Inflammatory macrophage (primary cell): ENCODE results near the gene ZRANB3.

Source experiments
- DNase-seq, 2 donors: peaks; one replicate each; pipeline ENCODE4 v3.0.0-alpha.2; 2020 to 2022

Gene ZRANB3

DNA sequence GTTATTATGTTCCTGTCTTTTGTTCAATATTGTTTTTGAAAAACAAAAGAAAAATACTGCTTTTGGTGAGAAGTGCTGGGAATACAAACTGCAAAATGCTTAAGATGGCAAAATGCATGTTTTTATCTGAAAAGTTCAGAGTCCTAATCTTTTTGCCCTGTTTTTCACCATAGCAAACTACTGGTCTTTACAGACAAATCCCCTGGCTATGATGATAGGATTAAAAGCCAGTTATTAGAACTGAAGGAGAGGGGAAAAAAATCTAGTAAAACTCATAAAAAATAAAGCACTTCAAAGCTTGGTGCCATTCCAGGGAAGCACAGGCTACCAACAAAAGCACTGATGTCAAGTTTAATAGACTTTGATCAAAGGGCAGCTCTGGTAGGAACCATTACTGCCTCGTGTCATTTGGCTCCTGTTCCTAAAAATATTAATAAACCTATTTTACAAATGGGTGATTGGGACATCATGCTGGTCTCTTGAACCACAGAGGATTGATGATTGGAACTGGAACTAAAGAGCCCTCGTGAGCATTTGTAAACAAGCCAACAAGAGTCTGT, 284.2 kb downstream of the ZRANB3 start:
- no peak for DNase-seq

DNA sequence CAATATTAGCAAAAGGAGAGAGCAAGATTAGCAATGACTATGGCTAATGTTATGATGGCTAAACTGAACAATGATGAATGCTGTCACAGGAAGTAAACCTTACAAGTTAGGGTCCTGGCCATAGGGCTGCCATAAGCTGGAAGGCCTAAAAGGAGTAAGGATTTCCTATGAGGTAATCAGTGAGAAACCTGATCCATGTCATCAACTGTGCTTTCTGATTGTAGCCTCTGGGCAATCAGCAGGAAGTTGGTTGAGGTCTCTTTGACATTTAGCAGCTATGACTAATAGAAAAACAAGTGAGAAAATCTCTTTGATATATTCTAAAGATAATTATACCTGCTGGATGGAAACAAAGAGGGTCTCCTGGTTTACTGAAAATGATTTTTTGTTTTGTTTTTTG, 285.9 kb downstream of the ZRANB3 start:
- no peak for DNase-seq

GRCh38 chr2:135238651-135239050, 292.4 kb downstream of the ZRANB3 start:
- DNase-seq = no peak

- no peak for DNase-seq
Observed at GRCh38 chr2:135230150-135230549, 300.9 kb downstream of the ZRANB3 start.

- no peak for DNase-seq
Observed at GRCh38 chr2:135227386-135227785, 303.6 kb downstream of the ZRANB3 start.

- no peak for DNase-seq
Observed at GRCh38 chr2:135226961-135227360, 304.1 kb downstream of the ZRANB3 start.

- no peak for DNase-seq
Observed at GRCh38 chr2:135225781-135226180, 305.2 kb downstream of the ZRANB3 start.

GRCh38 chr2:135219226-135219625, 311.8 kb downstream of the ZRANB3 start:
- no peak for DNase-seq

GRCh38 chr2:135218426-135218825, 312.6 kb downstream of the ZRANB3 start:
- no peak for DNase-seq

DNA sequence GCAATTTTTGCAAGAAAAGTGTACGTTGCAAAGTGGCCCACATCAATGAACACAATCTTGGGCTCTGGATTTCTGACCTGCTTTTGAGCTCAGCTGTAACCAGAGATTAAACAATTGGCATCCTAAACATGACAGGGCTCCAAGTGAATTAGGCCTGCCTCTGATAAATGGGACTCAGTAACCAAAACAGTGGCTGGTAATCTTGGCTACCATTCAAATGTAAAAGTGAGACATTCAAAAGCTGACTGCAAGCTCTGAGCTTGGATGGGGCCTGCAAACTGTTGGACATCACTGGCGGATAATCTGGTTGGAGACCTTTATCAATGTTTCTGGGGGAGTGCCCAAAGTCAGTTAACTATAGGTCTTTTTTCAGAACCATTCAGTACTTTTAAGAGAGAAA, 318.3 kb downstream of the ZRANB3 start:
- no peak for DNase-seq

DNA sequence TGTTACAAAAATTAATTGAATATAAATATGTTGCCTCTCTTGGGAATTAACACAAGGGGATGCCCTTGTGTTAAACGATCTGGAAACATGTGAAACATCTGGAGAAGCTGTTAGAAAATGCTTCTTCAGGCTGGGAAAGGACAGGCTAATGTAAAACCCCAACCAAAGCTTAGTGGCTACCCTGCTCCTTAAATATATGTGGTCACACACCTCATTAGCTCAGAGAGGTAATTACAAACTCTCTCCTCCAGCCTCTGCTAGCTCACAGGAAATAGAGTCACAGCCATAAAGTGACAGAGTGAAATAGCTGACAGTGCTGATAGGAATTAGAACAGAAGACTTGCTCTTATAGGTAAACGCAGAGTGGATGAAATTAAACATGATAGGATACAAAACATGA, 323.0 kb downstream of the ZRANB3 start:
- DNase-seq = no peak

- DNase-seq = no peak
Observed at GRCh38 chr2:135203944-135204343, 327.1 kb downstream of the ZRANB3 start.

GRCh38 chr2:135202751-135203150, 328.3 kb downstream of the ZRANB3 start:
- DNase-seq = no peak

GRCh38 chr2:135198481-135198880, 332.5 kb downstream of the ZRANB3 start:
- no peak for DNase-seq

- DNase-seq = no peak
Observed at GRCh38 chr2:135190799-135191198, 340.2 kb downstream of the ZRANB3 start.

DNA sequence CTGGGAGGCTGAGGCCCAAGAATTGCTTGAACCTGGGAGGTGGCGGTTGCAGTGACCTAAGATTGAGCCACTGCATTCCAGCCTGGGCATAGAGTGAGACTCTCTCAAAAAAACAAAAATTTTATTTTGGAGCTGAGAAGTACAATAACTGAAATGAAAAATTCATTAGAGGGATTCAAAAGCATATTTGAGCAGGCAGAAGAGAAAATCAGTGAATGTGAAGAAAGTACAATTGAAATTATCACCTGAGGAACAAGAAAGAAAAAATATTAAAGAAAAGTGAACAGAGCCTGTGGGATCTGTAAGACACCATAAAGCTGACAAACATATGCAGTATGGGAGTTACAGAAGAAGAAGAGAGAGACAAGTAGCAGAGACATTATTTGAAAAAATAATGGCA, 341.9 kb downstream of the ZRANB3 start:
- DNase-seq = no peak

DNA sequence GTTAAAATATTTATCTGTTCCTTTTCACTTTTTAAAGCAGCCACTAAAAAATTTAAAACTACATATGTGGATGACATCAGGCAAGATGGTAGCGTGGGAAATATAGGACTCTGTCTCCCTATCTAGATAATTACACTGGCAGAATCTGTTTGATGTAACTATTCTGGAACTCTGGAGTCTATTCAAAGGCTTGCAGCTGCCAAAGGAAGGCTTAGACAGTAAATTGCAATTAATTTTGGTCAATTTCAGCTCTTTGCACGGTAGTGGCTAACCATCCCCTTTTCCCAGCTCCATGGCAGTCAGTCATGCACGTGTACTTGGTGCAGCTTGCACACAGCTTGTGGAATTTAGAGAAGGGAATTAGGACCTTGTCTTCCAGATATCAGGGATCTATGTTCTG, 343.7 kb downstream of the ZRANB3 start:
- no peak for DNase-seq

GRCh38 chr2:135186054-135186453, 345.0 kb downstream of the ZRANB3 start:
- DNase-seq = no peak

DNA sequence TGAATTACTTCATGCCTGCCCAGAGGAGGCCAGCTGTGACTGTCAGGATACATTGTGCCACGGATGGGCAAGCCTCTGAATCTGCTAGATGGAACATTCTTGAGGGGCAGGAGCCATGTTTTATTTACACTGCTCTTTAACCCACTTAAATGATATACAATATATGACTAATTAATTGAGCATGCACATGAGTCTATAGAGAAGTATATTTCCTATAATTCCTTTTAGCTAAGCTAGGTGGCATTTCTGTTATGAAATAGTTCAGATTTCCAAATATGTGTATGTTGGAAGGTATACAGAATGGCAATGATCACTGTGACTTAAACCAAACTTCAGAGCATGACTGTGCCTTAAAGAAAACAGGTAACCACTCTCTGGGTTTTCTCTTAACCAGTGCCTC, 347.2 kb downstream of the ZRANB3 start:
- DNase-seq = no peak

DNA sequence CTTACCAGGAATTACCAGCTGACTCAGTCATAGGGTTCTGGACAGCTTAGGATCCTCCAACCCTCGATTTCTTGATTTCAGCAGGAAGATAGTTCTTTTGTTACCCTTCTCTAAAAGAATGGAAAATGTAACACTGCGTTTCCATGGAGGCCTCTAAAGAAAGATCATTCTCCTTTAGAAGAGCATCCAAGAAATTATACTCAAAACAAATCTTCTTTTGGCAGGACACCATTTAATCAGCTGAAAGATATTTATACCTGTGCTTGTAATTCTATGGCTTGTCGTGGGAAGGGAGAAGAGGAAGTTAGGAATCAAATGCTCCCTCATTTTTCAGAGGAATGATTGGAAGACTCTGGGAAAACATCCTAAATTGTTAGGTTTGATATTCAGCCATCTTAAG, 348.4 kb downstream of the ZRANB3 start:
- DNase-seq = no peak

- no peak for DNase-seq
Observed at GRCh38 chr2:135182190-135182589, 348.8 kb downstream of the ZRANB3 start.

DNA sequence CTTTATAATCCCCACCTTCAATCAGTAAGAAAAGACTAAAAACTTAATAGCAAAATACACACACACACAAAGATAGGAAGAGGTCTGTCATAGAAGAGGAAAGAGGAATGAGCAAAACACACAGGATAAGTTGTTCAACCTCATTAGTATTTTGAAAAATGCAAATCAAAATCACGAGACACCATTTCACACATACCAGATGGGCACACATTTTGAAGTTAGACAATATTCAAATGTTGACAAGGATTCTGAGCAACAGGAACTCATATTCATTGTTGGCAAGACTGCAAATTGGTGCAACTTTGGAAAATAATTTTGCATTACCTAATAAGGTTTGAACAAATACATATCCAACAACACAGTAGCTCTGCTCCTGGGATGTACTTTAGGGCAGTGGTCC, 351.3 kb downstream of the ZRANB3 start:
- no peak for DNase-seq

DNA sequence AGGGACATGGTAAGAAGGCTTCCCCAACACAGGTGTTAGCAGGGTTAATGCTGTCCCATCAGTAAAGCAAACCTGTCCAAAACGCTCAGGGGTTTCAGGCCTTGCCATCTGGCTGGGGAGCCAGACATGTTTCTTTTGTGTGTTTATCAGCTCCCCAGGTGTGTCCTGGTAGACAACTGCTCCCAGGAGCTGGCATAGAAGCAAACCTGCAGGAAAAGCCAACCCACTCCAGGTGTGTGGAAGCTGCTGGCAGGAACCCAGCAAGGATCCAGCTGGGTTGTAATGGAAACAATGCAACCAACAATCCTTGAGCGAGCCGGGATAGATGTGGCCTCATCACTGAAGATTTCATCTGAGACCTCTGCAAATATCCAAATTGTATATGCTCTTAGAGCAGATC, 355.8 kb downstream of the ZRANB3 start:
- DNase-seq = no peak

DNA sequence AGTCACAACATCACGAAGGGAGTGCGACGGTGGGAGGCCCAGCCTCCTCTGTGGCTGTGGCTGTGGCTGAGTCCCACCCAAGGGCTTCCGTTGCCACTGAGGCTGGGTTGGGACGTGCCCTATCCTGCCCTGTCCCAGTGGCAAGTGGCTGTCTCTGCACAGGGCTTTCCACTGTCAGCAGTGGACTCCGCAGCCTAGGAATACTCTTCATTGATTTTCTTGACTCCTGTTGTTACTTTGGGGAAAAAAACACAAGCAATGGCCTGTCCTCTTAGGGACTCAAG, 356.3 kb downstream of the ZRANB3 start:
- no peak for DNase-seq

GRCh38 chr2:135174049-135174809, 356.8 kb downstream of the ZRANB3 start:
- DNase-seq = no peak
